22Rv1 (cell line): ENCODE results near the gene CRYBB1.

Experiments used
- CTCF ChIP-seq: fragments of 450-650 bp; IDR thresholded peaks from 2 replicates; pipeline ENCODE4 v1.5.1; 2017; ENCODE audit warnings: mild to moderate bottlenecking
- ZFX ChIP-seq: fragments of 450-650 bp; IDR thresholded peaks from 2 replicates; pipeline ENCODE4 v1.6.1; 2017; ENCODE audit warnings: antibody characterized with exemption, borderline replicate concordance

- TF ChIP-seq CTCF (no peak), ZFX (no peak)
Observed at GRCh38 chr22:26650722-26651421, 33.0 kb upstream of the CRYBB1 start.
